Muscle of leg (tissue), 16 donors: ENCODE results near the gene SKIL. TPM values are rescaled to one million over a fixed set of nuclear protein-coding genes. Genes with fewer than 3 reads are reported as not detected.

Experiments
- DNase-seq: peaks from one replicate; pipeline ENCODE4 v3.0.0; 2013
- H3K27ac ChIP-seq: one replicate; pipeline ENCODE4 v1.5.1; 2013; ENCODE audit warnings: mild to moderate bottlenecking, low read length, control low read depth
- H3K27me3 ChIP-seq: one replicate; pipeline ENCODE4 v1.6.1; 2013; ENCODE audit warnings: low read length; ENCODE audit not compliant: control insufficient read depth, insufficient read depth
- H3K36me3 ChIP-seq: one replicate; pipeline ENCODE4 v1.6.1; 2013; ENCODE audit warnings: low read length; ENCODE audit not compliant: control insufficient read depth, insufficient read depth
- H3K4me1 ChIP-seq: one replicate; pipeline ENCODE4 v1.6.1; 2013; ENCODE audit warnings: low read length; ENCODE audit not compliant: control insufficient read depth, insufficient read depth
- H3K4me3 ChIP-seq: one replicate; pipeline ENCODE4 v1.5.1; 2013; ENCODE audit warnings: low read length, control low read depth
- H3K9me3 ChIP-seq: replicated peaks from 2 replicates; pipeline ENCODE4 v1.6.1; 2013; ENCODE audit warnings: low read depth, low read length; ENCODE audit not compliant: control insufficient read depth
- WGBS: methylation state at CpG from one replicate; pipeline ENCODE4 v1.1.5; 2013; ENCODE audit warnings: missing lambda C conversion rate; ENCODE audit not compliant: insufficient coverage; 5-methylcytosine and 5-hydroxymethylcytosine counted together
- long read RNA-seq, 11 donors: transcript quantifications; one replicate each; lab custom pipeline, GENCODE V29; 2026
- polyA plus RNA-seq, 8 donors: library from polyadenylated mRNA; unstranded; fragments of 120-200 nt; gene quantifications; one replicate each; pipeline versions ENCODE4 v1.2.1 to v1.2.3, GENCODE V29; 2013; ENCODE audit warnings: inconsistent platforms in 1 of 8, low replicate concordance in 1 of 8; ENCODE audit not compliant: insufficient read length in 8 of 8, insufficient read depth in 1 of 8
- total RNA-seq: library from RNA; stranded (reverse); fragments of 120-200 nt; gene quantifications from one replicate; pipeline ENCODE4 v1.2.4, GENCODE V29; 2013

The SKIL gene
- 41.6 TPM for total RNA-seq
- 10 to 100 TPM; 15.3 to 24.3 (median 20.7) TPM for polyA plus RNA-seq
- long read RNA-seq, donor 1, full-length matches to known transcripts: 5 of 5 reads
- long read RNA-seq, donor 1, partial matches to known transcripts: 0 of 5 reads
- long read RNA-seq, donor 1, other reads (novel, unspliced or antisense): 0 of 5 reads
- long read RNA-seq, donor 2, partial matches to known transcripts: 0 of 1 reads
- long read RNA-seq, donor 2, other reads (novel, unspliced or antisense): 0 of 1 reads
- long read RNA-seq, donor 3, full-length matches to known transcripts: 4 of 4 reads
- long read RNA-seq, donor 3, partial matches to known transcripts: 0 of 4 reads
- long read RNA-seq, donor 3, other reads (novel, unspliced or antisense): 0 of 4 reads
- long read RNA-seq, donor 4, full-length matches to known transcripts: 3 of 3 reads
- long read RNA-seq, donor 4, partial matches to known transcripts: 0 of 3 reads
- long read RNA-seq, donor 4, other reads (novel, unspliced or antisense): 0 of 3 reads
- long read RNA-seq, donor 5, full-length matches to known transcripts: 13 of 21 reads
- long read RNA-seq, donor 5, partial matches to known transcripts: 8 of 21 reads
- long read RNA-seq, donor 5, other reads (novel, unspliced or antisense): 0 of 21 reads
- long read RNA-seq, donor 6, partial matches to known transcripts: 0 of 1 reads
- long read RNA-seq, donor 6, other reads (novel, unspliced or antisense): 0 of 1 reads
- long read RNA-seq, donor 7: 0 reads
- long read RNA-seq, donor 8, partial matches to known transcripts: 5 of 6 reads
- long read RNA-seq, donor 8, other reads (novel, unspliced or antisense): 0 of 6 reads
- long read RNA-seq, donor 9, partial matches to known transcripts: 28 of 32 reads
- long read RNA-seq, donor 9, other reads (novel, unspliced or antisense): 0 of 32 reads
- long read RNA-seq, donor 10, full-length matches to known transcripts: 11 of 11 reads
- long read RNA-seq, donor 10, partial matches to known transcripts: 0 of 11 reads
- long read RNA-seq, donor 10, other reads (novel, unspliced or antisense): 0 of 11 reads
- long read RNA-seq, donor 11, full-length matches to known transcripts: 3 of 3 reads
- long read RNA-seq, donor 11, partial matches to known transcripts: 0 of 3 reads
- long read RNA-seq, donor 11, other reads (novel, unspliced or antisense): 0 of 3 reads

DNA sequence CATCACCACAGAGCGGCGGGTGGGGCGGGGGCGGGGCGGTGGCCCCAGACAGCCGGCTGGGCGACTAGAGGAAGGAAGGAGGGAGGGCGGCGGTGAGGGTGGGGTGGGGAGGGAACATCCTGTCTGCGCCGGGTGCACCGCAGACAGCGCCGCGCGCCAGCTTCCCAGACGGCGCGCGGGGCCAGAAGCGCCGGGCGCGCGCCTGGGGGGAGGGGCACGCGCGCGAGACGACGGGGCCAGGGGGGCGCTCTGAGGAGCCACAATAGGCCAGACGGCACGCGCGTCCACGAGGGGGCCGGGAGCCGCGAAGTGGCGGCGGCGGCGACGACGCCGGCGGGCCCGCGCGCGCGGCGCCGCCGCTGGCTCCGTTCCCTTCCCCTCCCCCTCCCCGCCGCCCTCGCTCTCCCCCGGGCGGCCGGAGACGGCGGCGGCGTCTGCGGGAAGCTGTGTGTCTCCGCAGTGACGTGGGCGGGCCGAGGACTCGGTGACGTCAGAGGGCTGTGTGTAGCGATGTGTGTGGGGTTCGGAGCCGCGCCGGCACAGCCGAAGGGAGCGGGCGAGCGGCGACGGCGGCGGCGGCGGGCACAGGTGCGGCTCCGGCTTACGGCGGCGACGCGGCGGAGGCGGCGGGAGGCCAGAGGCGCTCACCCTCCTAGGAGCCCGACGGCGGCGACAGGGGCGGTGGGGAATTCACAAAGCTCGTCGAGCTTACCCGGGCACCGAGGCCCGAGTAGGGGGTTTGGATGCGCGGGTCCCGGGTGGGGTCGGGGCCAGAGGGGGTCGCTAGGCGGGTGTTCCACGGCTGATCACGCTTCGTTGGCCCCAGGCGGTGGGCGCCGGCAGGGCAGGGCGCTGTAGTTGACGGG is at the start of gene SKIL:
TSS of gene SKIL (plus strand) at position 540 of the 866 bp plus-strand sequence. CDS start 2,617 bp downstream, outside the sequence.
- H3K4me1 ChIP-seq: peaks cover 19% of the 10 kb centered on the region
- peaks cover 10% of the 10 kb centered on the region for H3K36me3 ChIP-seq
- H3K4me3 ChIP-seq: peak within 1 kb of the TSS; percentile 89
- H3K27me3 ChIP-seq: no peaks in the 10 kb centered on the region
- under 1% methylated on average over 81 of the region's 124 CpGs for WGBS
- DNase-seq: peak; percentile 98
- peak within 1 kb of the TSS; percentile 99 for H3K27ac ChIP-seq
- H3K9me3 ChIP-seq: no peaks in the 10 kb centered on the region

DNA sequence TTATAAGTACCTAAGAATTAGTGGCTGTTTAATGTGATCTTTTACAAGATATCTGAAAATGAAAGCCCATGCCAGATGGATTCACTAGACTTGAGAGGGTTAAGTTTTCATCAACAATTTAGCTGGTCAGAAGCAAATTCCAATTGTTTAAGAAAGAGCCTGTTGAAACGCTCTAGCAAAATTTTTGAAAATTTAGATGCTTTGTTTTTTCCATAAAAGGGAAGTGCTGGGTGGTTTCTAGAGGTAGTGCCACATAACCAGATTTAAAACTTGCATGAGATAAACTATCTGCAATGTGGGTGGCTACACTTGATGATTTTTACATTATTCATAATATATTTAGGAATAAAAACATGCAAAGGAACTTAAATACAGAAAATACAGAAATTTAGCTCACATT is 48.5 kb upstream of the SKIL start:
- no peak overlapping the region for H3K4me3 ChIP-seq
- DNase-seq: no peak
- H3K36me3 ChIP-seq: no peaks in the 10 kb centered on the region
- H3K9me3 ChIP-seq: no peaks in the 10 kb centered on the region
- WGBS: 0% methylated on average over 1 of the region's 1 CpG
- no peaks in the 10 kb centered on the region for H3K27me3 ChIP-seq
- H3K4me1 ChIP-seq: peaks cover 2% of the 10 kb centered on the region
- H3K27ac ChIP-seq: no peak overlapping the region

DNA sequence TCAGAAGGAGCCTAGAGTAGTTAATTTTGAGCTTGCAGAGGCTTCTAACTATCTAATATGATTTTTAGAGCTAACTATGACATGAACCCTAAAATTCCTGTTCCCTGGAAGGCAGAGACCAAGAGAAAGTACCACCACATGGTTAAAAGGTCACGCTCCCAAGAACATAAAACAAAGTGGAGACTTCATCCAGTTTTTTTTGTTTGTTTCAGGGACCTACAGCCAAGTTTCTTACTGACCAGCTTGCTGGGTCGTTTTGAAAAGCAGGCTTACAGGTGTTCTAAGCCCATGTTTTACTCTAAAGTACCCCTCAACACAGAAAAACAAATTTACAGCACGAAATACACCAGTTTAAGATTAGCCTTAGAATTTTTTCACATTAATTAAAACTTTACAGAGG is 39.6 kb upstream of the SKIL start:
- WGBS: 78% methylated on average over 1 of the region's 3 CpGs
- H3K27ac ChIP-seq: no peak overlapping the region
- no peak overlapping the region for H3K4me3 ChIP-seq
- no peaks in the 10 kb centered on the region for H3K9me3 ChIP-seq
- H3K4me1 ChIP-seq: peaks cover 3% of the 10 kb centered on the region
- H3K27me3 ChIP-seq: no peaks in the 10 kb centered on the region
- no peaks in the 10 kb centered on the region for H3K36me3 ChIP-seq
- no peak for DNase-seq

- 33% methylated on average over 1 of the region's 7 CpGs for WGBS
Observed at GRCh38 chr3:170320461-170321121, 36.9 kb upstream of the SKIL start.

DNA sequence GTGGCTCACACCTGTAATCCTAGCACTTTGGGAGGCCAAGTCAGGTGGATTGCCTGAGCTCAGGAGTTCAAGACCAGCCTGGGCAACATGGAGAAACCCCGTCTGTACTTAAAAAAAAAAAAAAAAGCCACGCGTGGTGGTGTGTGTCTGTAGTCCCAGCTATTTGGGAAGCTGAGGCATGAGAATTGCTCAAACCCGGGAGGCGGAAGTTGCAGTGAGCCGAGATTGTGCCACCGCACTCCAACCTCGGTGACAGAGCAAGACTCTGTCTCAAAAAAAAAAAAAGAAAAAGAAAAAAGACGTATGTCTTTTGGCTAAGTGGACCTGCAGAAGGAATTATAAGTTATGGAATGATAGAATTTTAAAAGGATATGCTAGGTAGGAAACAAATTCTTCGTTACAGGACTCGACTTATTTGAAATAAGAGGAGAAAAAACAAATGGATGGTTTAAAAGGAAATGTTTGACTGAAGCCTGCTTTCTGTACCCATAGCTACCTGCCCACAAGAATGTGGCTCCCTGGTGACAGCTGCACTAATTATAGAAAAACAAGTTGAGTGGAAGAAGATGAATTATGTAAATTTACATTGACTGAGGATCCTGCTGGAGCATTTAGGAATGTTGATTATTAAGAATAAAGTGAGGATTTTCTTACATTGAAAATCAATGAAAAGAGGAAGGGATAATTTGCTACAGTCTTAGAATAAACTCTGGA is 36.0 kb upstream of the SKIL start:
- Histone ChIP-seq H3K4me1 (peaks cover 3% of the 10 kb centered on the region), H3K36me3 (no peaks in the 10 kb centered on the region), H3K27ac (no peak overlapping the region), H3K27me3 (no peaks in the 10 kb centered on the region), H3K4me3 (no peak overlapping the region), H3K9me3 (no peaks in the 10 kb centered on the region)
- no peak for DNase-seq
- 91% methylated on average over 11 of the region's 11 CpGs for WGBS

More at GRCh38 chr3:170320461-170321121, 36.9 kb upstream of the SKIL start:
- DNase-seq: no peak
- no peaks in the 10 kb centered on the region for H3K36me3 ChIP-seq
- H3K27me3 ChIP-seq: no peaks in the 10 kb centered on the region
- H3K27ac ChIP-seq: no peak overlapping the region
- H3K4me3 ChIP-seq: no peak overlapping the region
- H3K9me3 ChIP-seq: no peaks in the 10 kb centered on the region
- peaks cover 3% of the 10 kb centered on the region for H3K4me1 ChIP-seq

- WGBS: 67% methylated on average over 3 of the region's 10 CpGs
- H3K27me3 ChIP-seq: no peaks in the 10 kb centered on the region
Observed at GRCh38 chr3:170322566-170323269, 34.8 kb upstream of the SKIL start.

DNA sequence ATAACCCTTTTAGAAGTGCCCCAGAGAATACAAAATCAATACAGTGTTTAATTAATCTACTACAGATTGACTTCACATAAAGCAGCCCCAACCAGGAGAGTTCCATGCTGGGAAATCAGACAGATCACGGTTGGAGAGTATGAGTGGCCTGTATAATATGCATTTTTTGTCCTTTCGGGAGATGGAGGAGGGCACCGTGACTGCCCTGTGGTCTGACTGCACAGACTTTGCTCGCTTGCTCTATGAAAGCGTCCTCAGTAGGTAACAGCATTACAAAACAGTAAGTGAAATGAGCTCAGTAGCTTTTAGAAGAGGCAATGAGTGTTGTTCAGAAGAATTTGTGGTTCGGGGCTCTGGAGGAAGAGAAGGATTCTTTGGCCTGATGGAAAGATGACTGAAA is 34.2 kb upstream of the SKIL start:
- peaks cover 5% of the 10 kb centered on the region for H3K9me3 ChIP-seq
- H3K4me1 ChIP-seq: no peaks in the 10 kb centered on the region
- no peak overlapping the region for H3K4me3 ChIP-seq
- DNase-seq: no peak
- no peaks in the 10 kb centered on the region for H3K27me3 ChIP-seq
- no peak overlapping the region for H3K27ac ChIP-seq
- H3K36me3 ChIP-seq: no peaks in the 10 kb centered on the region
- WGBS: 89% methylated on average over 4 of the region's 6 CpGs

More at GRCh38 chr3:170322566-170323269, 34.8 kb upstream of the SKIL start:
- no peak for DNase-seq
- Histone ChIP-seq H3K4me1 (no peaks in the 10 kb centered on the region), H3K27ac (no peak overlapping the region), H3K4me3 (no peak overlapping the region), H3K9me3 (peaks cover 5% of the 10 kb centered on the region), H3K36me3 (no peaks in the 10 kb centered on the region)

- H3K4me1 ChIP-seq: no peaks in the 10 kb centered on the region
- H3K9me3 ChIP-seq: peaks cover 5% of the 10 kb centered on the region
- no peaks in the 10 kb centered on the region for H3K36me3 ChIP-seq
- H3K27ac ChIP-seq: no peak overlapping the region
- no peaks in the 10 kb centered on the region for H3K27me3 ChIP-seq
- no CpG with 5 or more reads among the region's 3 CpGs for WGBS
- H3K4me3 ChIP-seq: no peak overlapping the region
- DNase-seq: no peak
Observed at GRCh38 chr3:170324962-170325361, 32.6 kb upstream of the SKIL start.
